ENCODE measurements around the gene GALNT12. TPM values are rescaled to one million over a fixed set of nuclear protein-coding genes. Genes with fewer than 3 reads are reported as not detected.

Gene GALNT12
- total RNA-seq, 3 donors from 2014 or later, result 1.7 to 3.7 (median 3.5) TPM

DNA sequence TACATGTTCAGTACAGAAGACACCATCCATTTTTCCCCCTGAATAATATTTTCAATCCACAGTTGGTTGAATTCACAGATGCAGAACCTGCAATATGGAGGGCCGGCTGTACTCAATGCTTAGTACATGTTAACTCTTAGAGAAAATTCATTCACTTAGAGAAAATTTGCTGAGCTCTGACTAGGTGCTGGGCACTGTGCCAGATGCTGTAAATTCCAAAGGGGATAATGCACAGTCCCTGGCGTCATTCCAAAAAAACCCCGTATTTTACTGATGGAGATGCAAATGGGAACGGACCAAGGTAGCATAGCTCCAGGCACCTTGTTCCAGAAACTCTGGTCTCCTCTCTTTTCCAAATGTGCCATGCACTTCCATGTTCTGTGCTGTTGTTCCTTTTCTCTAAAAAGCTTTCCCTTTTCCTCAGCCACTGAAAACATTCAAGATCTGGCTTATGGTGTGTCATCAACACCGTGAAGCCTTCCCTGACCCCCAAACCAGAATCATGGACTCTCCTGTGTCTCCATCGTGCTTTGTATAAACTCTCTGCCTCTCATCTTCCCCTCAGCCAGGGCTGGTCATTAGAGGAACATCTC lies 80.5 kb downstream of the GALNT12 start:
- peaks cover 30% of the 10 kb centered on the region for H3K27me3 Mint-ChIP-seq (ENCODE audit: low read depth)
- no peak for ATAC-seq
- no peaks in the 10 kb centered on the region for H3K4me1 Mint-ChIP-seq (ENCODE audit: low read depth)
- no peaks in the 10 kb centered on the region for H3K36me3 Mint-ChIP-seq (ENCODE audit: insufficient read depth)
- H3K4me3 Mint-ChIP-seq, result no peak overlapping the region
- no peaks in the 10 kb centered on the region for H3K9me3 Mint-ChIP-seq
- no peak for DNase-seq

- Mint-ChIP-seq H3K9me3 (no peaks in the 10 kb centered on the region), H3K4me3 (no peak overlapping the region), H3K36me3 (ENCODE audit: insufficient read depth) (no peaks in the 10 kb centered on the region), H3K4me1 (ENCODE audit: low read depth) (no peaks in the 10 kb centered on the region), H3K27me3 (ENCODE audit: low read depth) (peaks cover 29% of the 10 kb centered on the region)
- DNase-seq (no peak), ATAC-seq (no peak)
These were observed 81.4 kb downstream of the GALNT12 start for GRCh38 chr9:98888801-98889421.

- H3K4me3 Mint-ChIP-seq, result no peak overlapping the region
- no peaks in the 10 kb centered on the region for H3K36me3 Mint-ChIP-seq (ENCODE audit: insufficient read depth)
- H3K4me1 Mint-ChIP-seq (ENCODE audit: low read depth), result no peaks in the 10 kb centered on the region
- no peak for DNase-seq
- no peak for ATAC-seq
- no peaks in the 10 kb centered on the region for H3K9me3 Mint-ChIP-seq
- H3K27me3 Mint-ChIP-seq (ENCODE audit: low read depth), result peaks cover 27% of the 10 kb centered on the region
These were observed 82.8 kb downstream of the GALNT12 start for GRCh38 chr9:98890256-98890655.

- Mint-ChIP-seq H3K4me1 (ENCODE audit: low read depth) (no peaks in the 10 kb centered on the region), H3K27me3 (ENCODE audit: low read depth) (peaks cover 30% of the 10 kb centered on the region), H3K9me3 (peaks cover 7% of the 10 kb centered on the region), H3K4me3 (no peak overlapping the region), H3K36me3 (ENCODE audit: insufficient read depth) (no peaks in the 10 kb centered on the region)
- ATAC-seq (no peak), DNase-seq (no peak)
These were observed 84.8 kb downstream of the GALNT12 start for GRCh38 chr9:98892288-98892687.

- no peak overlapping the region for H3K4me3 Mint-ChIP-seq
- H3K36me3 Mint-ChIP-seq (ENCODE audit: insufficient read depth), result no peaks in the 10 kb centered on the region
- H3K9me3 Mint-ChIP-seq, result peaks cover 7% of the 10 kb centered on the region
- H3K27me3 Mint-ChIP-seq (ENCODE audit: low read depth), result peaks cover 29% of the 10 kb centered on the region
- DNase-seq (no peak), ATAC-seq (no peak)
- no peaks in the 10 kb centered on the region for H3K4me1 Mint-ChIP-seq (ENCODE audit: low read depth)
These were observed 85.2 kb downstream of the GALNT12 start for GRCh38 chr9:98892690-98893089.

DNA sequence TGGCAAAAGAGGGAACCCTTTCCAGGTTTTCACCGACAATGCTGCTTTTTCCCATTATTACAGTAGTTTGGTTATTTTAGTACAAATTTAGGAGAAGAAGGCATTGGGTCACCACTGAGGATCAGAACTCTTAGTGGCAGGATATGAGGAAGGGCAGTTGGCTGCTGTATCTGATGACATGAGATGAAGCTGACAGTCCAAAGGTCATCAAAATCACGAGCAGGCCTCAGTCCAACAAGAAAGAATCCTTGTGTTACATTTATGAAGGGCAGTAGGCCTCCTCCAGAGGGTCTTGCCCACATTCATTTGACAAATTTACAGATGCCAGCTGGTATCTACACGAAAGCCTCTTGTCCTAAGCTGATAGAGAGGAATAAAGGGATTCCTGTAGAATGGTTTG lies 86.7 kb downstream of the GALNT12 start:
- no peak for ATAC-seq
- no peak overlapping the region for H3K4me3 Mint-ChIP-seq
- peaks cover 23% of the 10 kb centered on the region for H3K27me3 Mint-ChIP-seq (ENCODE audit: low read depth)
- H3K4me1 Mint-ChIP-seq (ENCODE audit: low read depth), result no peaks in the 10 kb centered on the region
- DNase-seq, result no peak
- no peaks in the 10 kb centered on the region for H3K36me3 Mint-ChIP-seq (ENCODE audit: insufficient read depth)
- H3K9me3 Mint-ChIP-seq, result peaks cover 7% of the 10 kb centered on the region

- Mint-ChIP-seq H3K4me1 (ENCODE audit: low read depth) (peaks cover 2% of the 10 kb centered on the region), H3K27me3 (ENCODE audit: low read depth) (peaks cover 23% of the 10 kb centered on the region), H3K9me3 (peaks cover 7% of the 10 kb centered on the region), H3K36me3 (ENCODE audit: insufficient read depth) (no peaks in the 10 kb centered on the region), H3K4me3 (no peak overlapping the region)
- DNase-seq (no peak), ATAC-seq (no peak)
These were observed 87.3 kb downstream of the GALNT12 start for GRCh38 chr9:98894761-98895160.

GRCh38 chr9:98896632-98897031 lies 89.2 kb downstream of the GALNT12 start:
- peaks cover 22% of the 10 kb centered on the region for H3K27me3 Mint-ChIP-seq (ENCODE audit: low read depth)
- H3K9me3 Mint-ChIP-seq, result peaks cover 7% of the 10 kb centered on the region
- H3K4me3 Mint-ChIP-seq, result no peak overlapping the region
- peaks cover 2% of the 10 kb centered on the region for H3K4me1 Mint-ChIP-seq (ENCODE audit: low read depth)
- ATAC-seq (no peak), DNase-seq (no peak)
- no peaks in the 10 kb centered on the region for H3K36me3 Mint-ChIP-seq (ENCODE audit: insufficient read depth)

DNA sequence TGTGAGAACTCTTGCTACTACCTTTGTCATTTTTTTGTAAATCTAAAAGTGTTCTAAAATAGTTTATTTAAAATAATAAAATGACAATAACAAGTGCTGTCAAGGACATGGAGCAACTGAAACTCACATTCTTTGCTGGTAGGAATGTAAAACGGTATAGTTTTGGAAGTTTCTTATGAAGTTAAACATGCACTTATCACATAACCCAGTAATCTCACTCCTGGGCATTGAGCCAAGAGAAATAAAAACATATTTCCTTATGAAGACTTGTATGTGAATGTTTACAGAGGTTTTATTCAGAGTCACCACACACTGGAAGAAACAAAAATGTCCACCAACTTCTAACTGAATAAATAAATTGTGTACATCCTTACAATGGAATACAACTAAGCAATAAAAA lies 90.3 kb downstream of the GALNT12 start:
- H3K4me1 Mint-ChIP-seq (ENCODE audit: low read depth), result peaks cover 2% of the 10 kb centered on the region
- DNase-seq (no peak), ATAC-seq (no peak)
- no peaks in the 10 kb centered on the region for H3K36me3 Mint-ChIP-seq (ENCODE audit: insufficient read depth)
- H3K27me3 Mint-ChIP-seq (ENCODE audit: low read depth), result peaks cover 20% of the 10 kb centered on the region
- H3K4me3 Mint-ChIP-seq, result no peak overlapping the region
- H3K9me3 Mint-ChIP-seq, result peaks cover 7% of the 10 kb centered on the region

GRCh38 chr9:98899408-98900056 lies 92.1 kb downstream of the GALNT12 start:
- ATAC-seq, result no peak
- Mint-ChIP-seq H3K4me3 (no peak overlapping the region), H3K27me3 (ENCODE audit: low read depth) (peaks cover 16% of the 10 kb centered on the region), H3K36me3 (ENCODE audit: insufficient read depth) (no peaks in the 10 kb centered on the region), H3K9me3 (peaks cover 7% of the 10 kb centered on the region), H3K4me1 (ENCODE audit: low read depth) (peaks cover 2% of the 10 kb centered on the region)
- no peak for DNase-seq

Other genes with a start within 250 kb of the GALNT12 start
- gene GABBR2, start 98.7 kb upstream of the GALNT12 start, total RNA-seq, result not detected
- gene ANKS6, start 11.1 kb upstream of the GALNT12 start, total RNA-seq, result 10 to 100 TPM; 15.3 to 18.5 (median 16.3) TPM
- under 1 TPM; 0.05 to 0.16 (median 0.10) TPM for gene COL15A1, start 136.2 kb downstream of the GALNT12 start, total RNA-seq

Data from activated T-cell treated with anti-CD3 and anti-CD28 coated beads, Interleukin-2, amount 50 U/mL, for 4 hours (primary cell).